Measurements from ENCODE around the gene PTPRR. TPM values are rescaled to one million over a fixed set of nuclear protein-coding genes. Genes with fewer than 3 reads are reported as not detected.

PTPRR gene
- total and polyA plus RNA-seq, 7 donors: 0.99 to 38.6 (median 4.2) TPM

- H3K4me3 ChIP-seq: peak overlapping the region; percentile 22 to 48 (median 42)
- H3K36me3 ChIP-seq: no peaks in the 10 kb centered on the region
- intact Hi-C loops (cut with DNase I): no loop called here
- peaks cover 0 to 41% (median 9%) of the 10 kb centered on the region in 3 donors for H3K27me3 ChIP-seq
- peak; percentile 67 for DNase-seq
- no peaks in the 10 kb centered on the region for H3K9me3 ChIP-seq
- H3K27ac ChIP-seq: peak overlapping the region; percentile 35 to 50 (median 48)
- TF ChIP-seq POLR2AphosphoS5 (IDR thresholded peaks at IDR 0.05) (peak in 1 of 4 donors; percentile 22), EP300 (IDR thresholded peaks at IDR 0.05) (no peak)
- 1 to 2% methylated on average over 63 of the region's 63 CpGs for WGBS, 2 donors
- H3K4me1 ChIP-seq: peaks cover 0 to 13% (median 6%) of the 10 kb centered on the region in 4 donors
Observed at GRCh38 chr12:70609739-70610491, 310.6 kb downstream of the PTPRR start.

DNA sequence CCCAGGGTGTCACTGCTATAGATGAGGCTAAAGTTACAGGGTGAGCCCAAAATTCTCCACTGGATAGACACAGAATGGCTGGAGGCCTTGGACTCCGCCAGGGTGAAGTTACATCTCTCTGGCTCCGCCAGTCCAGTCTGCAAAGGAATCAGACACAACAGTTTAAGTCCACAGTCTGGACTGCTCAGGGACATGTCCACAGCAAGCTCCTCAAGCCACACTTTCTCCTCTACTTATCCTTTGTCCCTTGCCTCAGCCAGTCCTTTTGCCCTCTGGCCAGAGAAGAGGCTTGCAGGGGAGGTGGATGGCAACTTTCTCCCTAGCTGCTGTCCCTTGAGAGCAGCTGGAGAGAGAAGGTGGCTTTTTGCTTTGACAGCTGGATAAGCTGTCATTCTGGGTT lies 311.3 kb downstream of the PTPRR start:
- peak overlapping the region; percentile 35 to 50 (median 48) for H3K27ac ChIP-seq
- intact Hi-C loops (cut with DNase I): no loop called here
- H3K4me3 ChIP-seq: peak overlapping the region; percentile 2 to 48 (median 42)
- 47 to 82% methylated on average over 2 of the region's 2 CpGs for WGBS, 2 donors
- H3K4me1 ChIP-seq: peaks cover 0 to 13% (median 6%) of the 10 kb centered on the region in 4 donors
- H3K36me3 ChIP-seq: no peaks in the 10 kb centered on the region
- H3K27me3 ChIP-seq: peaks cover 0 to 41% (median 9%) of the 10 kb centered on the region in 3 donors
- DNase-seq: no peak
- no peak for TF ChIP-seq POLR2AphosphoS5 (IDR thresholded peaks at IDR 0.05)
- no peak for TF ChIP-seq EP300 (IDR thresholded peaks at IDR 0.05)
- TF ChIP-seq, protein P1, sequence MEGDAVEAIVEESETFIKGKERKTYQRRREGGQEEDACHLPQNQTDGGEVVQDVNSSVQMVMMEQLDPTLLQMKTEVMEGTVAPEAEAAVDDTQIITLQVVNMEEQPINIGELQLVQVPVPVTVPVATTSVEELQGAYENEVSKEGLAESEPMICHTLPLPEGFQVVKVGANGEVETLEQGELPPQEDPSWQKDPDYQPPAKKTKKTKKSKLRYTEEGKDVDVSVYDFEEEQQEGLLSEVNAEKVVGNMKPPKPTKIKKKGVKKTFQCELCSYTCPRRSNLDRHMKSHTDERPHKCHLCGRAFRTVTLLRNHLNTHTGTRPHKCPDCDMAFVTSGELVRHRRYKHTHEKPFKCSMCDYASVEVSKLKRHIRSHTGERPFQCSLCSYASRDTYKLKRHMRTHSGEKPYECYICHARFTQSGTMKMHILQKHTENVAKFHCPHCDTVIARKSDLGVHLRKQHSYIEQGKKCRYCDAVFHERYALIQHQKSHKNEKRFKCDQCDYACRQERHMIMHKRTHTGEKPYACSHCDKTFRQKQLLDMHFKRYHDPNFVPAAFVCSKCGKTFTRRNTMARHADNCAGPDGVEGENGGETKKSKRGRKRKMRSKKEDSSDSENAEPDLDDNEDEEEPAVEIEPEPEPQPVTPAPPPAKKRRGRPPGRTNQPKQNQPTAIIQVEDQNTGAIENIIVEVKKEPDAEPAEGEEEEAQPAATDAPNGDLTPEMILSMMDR (IDR thresholded peaks at IDR 0.05): no peak
- no peak for TF ChIP-seq POLR2A (IDR thresholded peaks at IDR 0.05)
- no peaks in the 10 kb centered on the region for H3K9me3 ChIP-seq

GRCh38 chr12:70608184-70608583 lies 312.4 kb downstream of the PTPRR start:
- Histone ChIP-seq H3K9me3 (no peaks in the 10 kb centered on the region), H3K27me3 (peaks cover 0 to 41% (median 9%) of the 10 kb centered on the region in 3 donors), H3K4me1 (peaks cover 0 to 13% (median 6%) of the 10 kb centered on the region in 4 donors), H3K4me3 (peak overlapping the region in 3 of 4 donors; percentile 39 to 48 (median 45)), H3K27ac (peak overlapping the region in 1 of 4 donors; percentile 2), H3K36me3 (no peaks in the 10 kb centered on the region)
- DNase-seq: no peak
- WGBS, 2 donors: 67 to 85% methylated on average over 1 of the region's 1 CpG
- intact Hi-C loops (cut with DNase I): no loop called here
- TF ChIP-seq, protein P1 (IDR thresholded peaks at IDR 0.05): no peak
- TF ChIP-seq EP300 (IDR thresholded peaks at IDR 0.05) (no peak), POLR2AphosphoS5 (IDR thresholded peaks at IDR 0.05) (no peak), POLR2A (IDR thresholded peaks at IDR 0.05) (no peak)

- DNase-seq: no peak
- no peak for TF ChIP-seq POLR2A (IDR thresholded peaks at IDR 0.05)
- no peak for TF ChIP-seq POLR2AphosphoS5 (IDR thresholded peaks at IDR 0.05)
- TF ChIP-seq, protein P1 (IDR thresholded peaks at IDR 0.05): no peak
- no peak for TF ChIP-seq EP300 (IDR thresholded peaks at IDR 0.05)
- Histone ChIP-seq H3K9me3 (no peaks in the 10 kb centered on the region), H3K4me3 (peak overlapping the region in 2 of 4 donors; percentile 1 to 8), H3K36me3 (no peaks in the 10 kb centered on the region), H3K4me1 (peaks cover 0 to 13% (median 6%) of the 10 kb centered on the region in 4 donors), H3K27ac (no peak overlapping the region), H3K27me3 (peaks cover 0 to 41% (median 9%) of the 10 kb centered on the region in 3 donors)
- intact Hi-C loops (cut with DNase I): no loop called here
Observed at GRCh38 chr12:70607107-70607506, 313.4 kb downstream of the PTPRR start.

- WGBS, 2 donors: 47 to 85% methylated on average over 5 of the region's 5 CpGs
- no peak for DNase-seq
- H3K4me3 ChIP-seq: peak overlapping the region in 1 of 4 donors; percentile 23
- H3K27ac ChIP-seq: no peak overlapping the region
- TF ChIP-seq POLR2A (IDR thresholded peaks at IDR 0.05): no peak
- TF ChIP-seq, protein P1 (IDR thresholded peaks at IDR 0.05): no peak
- no peak for TF ChIP-seq EP300 (IDR thresholded peaks at IDR 0.05)
- TF ChIP-seq POLR2AphosphoS5 (IDR thresholded peaks at IDR 0.05): no peak
- H3K4me1 ChIP-seq: peaks cover 0 to 13% (median 6%) of the 10 kb centered on the region in 4 donors
- H3K9me3 ChIP-seq: no peaks in the 10 kb centered on the region
- H3K36me3 ChIP-seq: no peaks in the 10 kb centered on the region
- H3K27me3 ChIP-seq: peaks cover 0 to 41% (median 9%) of the 10 kb centered on the region in 3 donors
- intact Hi-C loops (cut with DNase I): no loop called here
Observed at GRCh38 chr12:70605976-70606375, 314.6 kb downstream of the PTPRR start.
